ENCODE results near the gene CYP2D6.
"Not testable (repeated sequence)": the region's sequence is repeated elsewhere in the genome, so short reads cannot be mapped to it uniquely, and the experiment has no call there.

CYP2D6 gene

DNA sequence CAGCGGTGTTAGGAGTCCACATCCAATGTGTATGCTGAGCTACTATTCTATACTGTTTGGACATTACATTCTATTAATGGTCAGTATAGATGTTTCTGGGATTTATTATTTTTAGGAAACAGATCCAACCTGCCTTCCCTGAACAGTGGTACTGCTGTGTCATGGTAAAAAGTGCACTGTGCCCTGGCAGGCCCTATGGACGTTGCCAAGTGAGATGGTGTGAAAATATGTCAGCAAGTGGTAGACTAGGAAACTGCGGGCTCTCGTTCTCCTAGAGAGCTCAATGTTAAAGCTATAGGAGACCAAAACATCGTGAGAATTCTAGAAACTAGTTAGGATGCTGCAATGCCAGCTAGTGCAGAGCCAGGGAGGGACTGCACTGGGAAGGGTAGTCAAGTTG, 26.0 kb upstream of the CYP2D6 start:
- DNase-seq: no peak

DNA sequence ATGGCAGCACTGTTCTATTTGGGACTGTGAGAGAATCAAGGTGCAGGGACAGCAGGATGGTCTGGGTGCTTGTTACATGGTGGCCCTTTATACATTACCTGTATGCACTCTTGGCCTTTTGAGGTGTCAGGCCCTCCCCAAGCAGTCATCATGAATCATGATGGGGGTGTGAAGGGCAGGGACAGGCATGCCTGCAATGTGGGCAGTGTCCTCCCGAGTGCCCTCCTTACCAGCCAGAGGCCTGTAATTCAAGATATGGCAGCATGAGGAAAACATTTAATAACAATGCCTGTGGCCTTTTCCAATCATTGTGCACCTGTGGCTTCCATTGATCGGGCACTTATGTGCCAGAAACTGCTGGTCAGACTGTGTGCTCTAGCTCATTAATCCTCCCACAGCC, 25.5 kb upstream of the CYP2D6 start:
- no peak for DNase-seq

DNA sequence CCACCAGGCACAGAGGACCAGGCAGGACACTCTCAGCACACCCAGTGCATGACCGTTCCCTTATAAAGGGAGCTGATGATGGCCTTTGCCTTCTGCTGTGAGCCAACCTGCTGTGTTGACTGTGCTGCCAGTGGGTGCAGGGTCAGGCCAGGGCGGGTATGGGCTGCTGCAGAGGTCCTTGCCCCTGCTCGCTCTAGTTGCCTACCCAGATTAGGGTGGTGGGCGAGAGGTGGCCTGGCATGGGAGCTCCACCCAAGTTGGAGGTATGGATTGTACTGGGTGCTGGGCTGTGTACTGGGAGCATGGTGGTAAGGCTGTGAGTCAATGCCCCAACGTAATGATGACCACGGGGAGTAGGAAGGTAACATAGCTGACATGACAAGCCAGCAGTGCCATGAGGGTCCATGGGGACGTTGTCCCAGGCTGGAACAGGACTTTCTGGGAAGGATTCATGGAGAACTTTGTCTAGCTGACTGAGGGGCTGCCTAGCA, 24.5 kb upstream of the CYP2D6 start:
- DNase-seq: no peak

DNA sequence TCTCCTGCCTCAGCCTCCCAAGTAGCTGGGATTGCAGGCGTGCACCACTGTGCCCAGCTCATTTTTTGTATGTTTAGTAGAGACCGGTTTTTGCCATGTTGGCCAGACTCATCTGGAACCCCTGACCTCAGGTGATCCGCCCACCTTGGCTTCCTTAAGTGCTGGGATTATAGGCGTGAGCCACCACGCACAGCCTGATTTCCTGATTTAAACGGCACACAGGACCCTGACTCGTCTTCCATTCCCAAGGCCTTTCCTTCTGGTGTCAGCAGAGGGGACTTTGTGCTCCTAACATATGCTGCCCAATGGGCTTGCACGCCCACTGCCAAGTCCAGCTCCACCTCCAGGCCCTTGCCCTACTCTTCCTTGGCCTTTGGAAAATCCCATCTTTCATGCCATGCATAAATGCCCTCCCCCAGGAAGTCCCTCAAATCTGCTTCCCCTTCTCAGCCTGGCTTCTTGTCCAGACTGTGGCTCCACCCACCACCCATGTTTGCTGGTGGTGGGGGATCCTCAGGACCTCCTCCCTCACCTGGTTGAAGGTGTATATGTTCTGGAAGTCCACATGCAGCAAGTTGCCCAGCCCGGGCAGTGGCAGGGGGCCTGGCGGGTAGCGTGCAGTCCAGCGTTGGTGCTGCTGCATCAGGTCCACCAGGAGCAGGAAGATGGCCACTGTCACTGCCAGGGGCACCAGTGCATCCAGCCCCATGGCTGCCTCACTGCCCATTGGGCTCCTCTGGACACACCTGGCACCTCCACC, 23.9 kb upstream of the CYP2D6 start:
- DNase-seq: no peak

DNA sequence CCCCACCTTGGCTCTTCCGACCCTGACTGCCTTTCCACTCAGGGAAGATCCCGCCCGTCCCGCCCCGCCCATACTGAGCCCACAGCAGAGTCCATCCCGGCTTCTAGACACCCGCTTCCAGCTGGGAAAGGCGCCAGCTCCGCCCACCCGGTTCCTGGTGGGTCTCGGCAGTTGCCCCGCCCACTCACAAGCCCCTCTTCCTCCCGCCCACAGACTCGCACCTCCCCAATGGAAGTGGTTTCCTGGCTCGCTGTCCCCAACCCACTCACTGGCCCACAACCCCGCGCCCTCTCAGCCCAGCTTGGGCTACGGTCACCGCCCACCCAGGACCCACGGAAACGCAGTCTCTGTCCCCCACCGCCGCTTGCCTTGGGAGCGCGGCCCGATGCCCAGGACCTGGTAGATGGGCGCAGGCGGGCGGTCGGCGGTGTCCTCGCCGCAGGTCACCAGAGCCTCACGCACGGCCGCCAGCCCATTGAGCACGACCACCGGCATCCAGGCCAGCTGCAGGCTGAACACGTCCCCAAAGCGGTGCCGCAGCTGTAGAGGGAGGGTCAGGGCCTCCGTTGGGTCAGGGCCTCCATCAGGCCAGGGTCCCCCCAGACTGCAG, 22.2 kb upstream of the CYP2D6 start:
- no peak for DNase-seq

DNA sequence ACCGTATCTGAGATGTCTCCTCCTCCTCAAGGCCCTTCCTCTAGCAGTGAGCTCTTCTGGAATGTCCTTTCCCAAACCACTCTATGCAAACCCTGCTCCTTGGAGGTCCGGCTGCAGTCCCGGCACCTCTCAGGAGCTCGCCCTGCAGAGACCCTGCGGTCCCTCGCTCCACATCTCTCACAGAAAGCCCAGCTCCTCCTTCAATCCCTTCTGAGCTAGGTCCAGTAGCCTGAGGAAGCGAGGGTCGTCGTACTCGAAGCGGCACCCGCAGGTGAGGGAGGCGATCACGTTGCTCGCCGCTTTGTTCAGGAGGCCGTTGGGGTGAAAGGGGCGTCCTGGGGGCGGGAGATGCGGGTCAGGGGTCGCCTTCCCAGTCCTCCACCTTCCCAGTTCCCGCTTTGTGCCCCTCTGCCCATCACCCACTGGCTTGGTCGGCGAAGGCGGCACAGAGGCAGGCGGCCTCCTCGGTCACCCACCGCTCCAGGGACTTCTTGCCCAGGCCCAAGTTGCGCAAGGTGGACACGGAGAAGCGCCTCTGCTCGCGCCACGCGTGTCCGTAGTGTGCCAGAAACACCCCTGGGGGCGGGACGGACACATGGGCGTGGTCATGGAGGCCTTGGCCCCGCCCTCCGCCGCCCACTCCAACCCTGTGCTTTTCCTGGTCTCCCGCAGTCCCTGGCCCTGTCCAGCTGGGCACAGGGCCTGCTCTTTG, 21.5 kb upstream of the CYP2D6 start:
- no peak for DNase-seq

DNA sequence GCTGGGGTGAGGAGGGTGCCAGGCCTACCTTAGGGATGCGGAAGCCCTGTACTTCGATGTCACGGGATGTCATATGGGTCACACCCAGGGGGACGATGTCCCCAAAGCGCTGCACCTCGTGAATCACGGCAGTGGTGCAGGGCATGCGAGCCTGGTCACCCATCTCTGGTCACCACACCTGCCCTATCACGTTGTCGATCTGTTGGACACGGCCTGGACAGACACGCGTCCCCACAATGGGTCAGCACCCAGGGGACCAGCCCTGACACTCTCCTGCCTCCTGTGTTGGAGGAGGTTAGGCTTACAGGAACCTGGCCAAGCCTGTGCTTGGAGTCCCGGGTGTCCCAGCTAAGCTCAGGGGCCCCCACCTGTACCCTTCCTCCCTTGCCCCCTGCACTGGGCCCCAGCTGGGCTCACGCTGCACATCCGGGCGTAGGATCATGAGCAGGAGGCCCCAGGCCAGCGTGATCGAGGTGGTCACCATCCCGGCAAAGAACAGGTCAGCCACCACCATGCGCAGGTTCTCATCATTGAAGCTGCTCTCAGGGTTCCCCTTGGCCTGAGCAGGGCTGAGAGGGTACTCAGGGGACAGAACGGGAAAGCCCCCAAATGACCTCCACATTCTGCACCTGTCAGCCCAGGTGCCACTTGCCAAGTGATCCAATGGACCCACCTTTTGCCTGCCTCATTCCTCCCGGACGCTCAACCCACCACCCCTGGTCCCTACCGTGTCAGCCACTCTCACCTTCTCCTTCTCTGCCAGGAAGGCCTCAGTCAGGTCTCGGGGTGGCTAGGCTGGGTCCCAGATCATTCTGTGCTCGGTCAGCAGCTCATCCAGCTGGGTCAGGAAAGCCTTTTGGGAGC, 20.3 kb upstream of the CYP2D6 start:
- DNase-seq: no peak

DNA sequence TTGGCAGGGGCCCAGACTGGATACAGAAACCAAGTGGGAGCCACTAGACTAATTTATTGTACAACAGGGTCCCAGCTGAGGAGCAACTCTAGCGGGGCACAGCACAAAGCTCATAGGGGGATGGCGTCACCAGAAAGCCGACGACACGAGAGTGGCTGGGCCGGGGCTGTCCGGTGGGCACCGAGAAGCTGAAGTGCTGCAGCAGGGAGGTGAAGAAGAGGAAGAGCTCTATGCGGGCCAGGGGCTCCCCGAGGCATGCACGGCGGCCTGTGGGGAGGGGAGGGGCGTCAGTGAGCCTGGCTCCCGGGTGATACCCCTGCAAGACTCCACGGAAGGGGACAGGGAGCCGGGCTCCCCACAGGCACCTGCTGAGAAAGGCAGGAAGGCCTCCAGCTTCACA, 19.2 kb upstream of the CYP2D6 start:
- not testable (repeated sequence) for DNase-seq

DNA sequence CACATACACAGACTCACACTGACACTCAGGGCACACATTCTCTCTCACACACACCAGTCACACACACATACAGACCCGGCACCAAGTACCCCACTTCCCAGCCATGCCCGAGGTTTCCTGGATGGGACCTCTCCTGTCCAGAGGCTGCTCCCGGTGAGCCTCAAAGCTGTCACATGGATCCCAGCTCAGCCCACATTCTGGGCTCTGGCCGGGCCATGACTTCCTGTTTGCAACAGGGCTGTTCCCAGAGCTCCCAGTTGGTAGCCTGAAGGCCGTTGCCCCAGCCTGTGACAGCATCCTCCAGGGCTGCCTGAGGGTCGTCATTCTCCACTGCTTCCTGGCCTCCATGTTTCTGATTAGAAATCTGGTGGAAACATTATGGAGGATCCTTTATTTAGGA, 14.6 kb upstream of the CYP2D6 start:
- DNase-seq: no peak

DNA sequence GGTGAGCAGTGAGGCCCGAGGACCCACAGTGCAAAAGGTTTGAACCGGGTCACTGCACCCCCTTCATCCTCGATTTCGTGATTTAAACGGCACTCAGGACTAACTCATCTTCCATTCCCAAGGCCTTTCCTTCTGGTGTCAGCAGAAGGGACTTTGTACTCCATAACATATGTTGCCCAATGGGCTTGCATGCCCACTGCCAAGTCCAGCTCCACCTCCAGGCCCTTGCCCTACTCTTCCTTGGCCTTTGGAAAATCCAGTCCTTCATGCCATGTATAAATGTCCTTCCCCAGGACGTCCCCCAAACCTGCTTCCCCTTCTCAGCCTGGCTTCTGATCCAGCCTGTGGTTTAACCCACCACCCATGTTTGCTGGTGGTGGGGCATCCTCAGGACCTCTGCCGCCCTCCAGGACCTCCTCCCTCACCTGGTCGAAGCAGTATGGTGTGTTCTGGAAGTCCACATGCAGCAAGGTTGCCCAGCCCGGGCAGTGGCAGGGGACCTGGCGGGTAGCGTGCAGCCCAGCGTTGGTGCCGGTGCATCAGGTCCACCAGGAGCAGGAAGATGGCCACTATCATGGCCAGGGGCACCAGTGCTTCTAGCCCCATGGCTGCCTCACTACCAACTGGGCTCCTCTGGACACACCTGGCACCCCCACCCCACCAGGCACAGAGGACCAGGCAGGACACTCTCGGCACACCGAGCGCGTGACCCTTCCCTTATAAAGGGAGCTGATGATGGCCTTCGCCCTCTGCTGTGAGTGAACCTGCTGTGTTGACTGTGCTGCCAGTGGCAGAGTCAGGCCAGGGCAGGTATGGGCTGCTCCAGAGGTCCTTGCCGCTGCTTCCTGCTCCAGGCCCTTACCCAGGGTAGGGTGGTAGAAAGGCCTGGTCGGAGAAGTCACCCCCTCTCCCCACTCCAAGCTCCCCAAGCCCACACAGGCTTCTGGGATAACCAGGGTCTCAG, 13.5 kb upstream of the CYP2D6 start:
- DNase-seq: not testable (repeated sequence)

DNA sequence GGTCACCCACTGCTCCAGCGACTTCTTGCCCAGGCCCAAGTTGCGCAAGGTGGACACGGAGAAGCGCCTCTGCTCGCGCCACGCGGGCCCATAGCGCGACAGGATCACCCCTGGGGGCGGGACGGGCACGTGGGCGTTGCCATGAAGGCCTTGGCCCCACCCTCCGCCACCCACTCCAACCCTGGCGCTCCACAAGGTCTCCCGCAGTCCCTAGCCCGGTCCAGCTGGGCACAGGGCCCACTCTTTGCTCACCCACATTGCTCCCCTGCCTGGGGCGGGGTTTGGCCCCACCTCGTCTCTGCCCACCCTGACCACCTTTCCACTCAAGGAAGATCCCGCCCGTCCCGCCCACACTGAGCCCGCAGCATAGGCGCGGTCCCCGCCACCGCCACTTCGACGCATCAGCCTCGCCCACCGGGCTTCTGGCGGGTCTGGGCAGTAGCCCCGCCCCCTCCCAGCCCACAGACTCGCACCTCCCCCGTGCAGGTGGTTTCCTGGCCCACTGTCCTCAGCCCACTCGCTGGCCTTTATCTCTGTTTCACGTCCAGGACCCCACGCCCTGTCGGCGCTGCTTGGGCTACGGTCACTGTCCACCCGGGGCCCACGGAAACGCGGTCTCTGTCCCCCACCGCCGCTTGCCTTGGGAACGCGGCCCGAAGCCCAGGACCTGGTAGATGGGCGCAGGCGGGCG, 12.3 kb upstream of the CYP2D6 start:
- DNase-seq: no peak

DNA sequence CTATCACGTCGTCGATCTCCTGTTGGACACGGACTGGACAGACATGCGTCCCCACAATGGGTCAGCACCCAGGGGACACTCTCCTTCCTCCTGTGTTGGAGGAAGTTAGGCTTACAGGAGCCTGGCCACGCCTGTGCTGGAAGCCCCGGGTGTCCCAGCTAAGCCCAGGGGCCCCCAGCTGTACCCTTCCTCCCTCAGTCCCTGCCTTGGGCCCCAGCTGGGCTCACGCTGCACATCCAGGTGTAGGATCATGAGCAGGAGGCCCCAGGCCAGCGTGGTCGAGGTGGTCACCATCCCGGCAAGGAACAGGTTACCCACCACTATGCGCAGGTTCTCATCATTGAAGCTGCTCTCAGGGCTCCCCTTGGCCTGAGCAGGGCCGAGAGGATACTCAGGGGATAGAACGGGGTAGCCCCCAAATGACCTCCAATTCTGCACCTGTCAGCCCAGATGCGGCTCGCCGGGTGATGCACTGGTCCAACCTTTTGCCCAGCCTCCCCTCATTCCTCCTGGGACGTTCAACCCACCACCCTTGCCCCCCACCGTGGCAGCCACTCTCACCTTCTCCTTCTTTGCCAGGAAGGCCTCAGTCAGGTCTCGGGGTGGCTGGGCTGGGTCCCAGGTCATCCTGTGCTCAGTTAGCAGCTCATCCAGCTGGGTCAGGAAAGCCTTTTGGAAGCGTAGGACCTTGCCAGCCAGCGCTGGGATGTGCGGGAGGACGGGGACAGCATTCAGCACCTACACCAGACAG, 10.9 kb upstream of the CYP2D6 start:
- DNase-seq: not testable (repeated sequence)

DNA sequence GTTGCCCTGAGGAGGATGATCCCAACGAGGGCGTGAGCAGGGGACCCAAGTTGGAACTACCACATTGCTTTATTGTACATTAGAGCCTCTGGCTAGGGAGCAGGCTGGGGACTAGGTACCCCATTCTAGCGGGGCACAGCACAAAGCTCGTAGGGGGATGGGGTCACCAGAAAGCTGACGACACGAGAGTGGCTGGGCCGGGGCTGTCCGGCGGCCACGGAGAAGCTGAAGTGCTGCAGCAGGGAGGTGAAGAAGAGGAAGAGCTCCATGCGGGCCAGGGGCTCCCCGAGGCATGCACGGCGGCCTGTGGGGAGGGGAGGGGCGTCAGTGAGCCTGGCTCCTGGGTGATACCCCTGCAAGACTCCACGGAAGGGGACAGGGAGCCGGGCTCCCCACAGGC, 9.5 kb upstream of the CYP2D6 start:
- DNase-seq: not testable (repeated sequence)

DNA sequence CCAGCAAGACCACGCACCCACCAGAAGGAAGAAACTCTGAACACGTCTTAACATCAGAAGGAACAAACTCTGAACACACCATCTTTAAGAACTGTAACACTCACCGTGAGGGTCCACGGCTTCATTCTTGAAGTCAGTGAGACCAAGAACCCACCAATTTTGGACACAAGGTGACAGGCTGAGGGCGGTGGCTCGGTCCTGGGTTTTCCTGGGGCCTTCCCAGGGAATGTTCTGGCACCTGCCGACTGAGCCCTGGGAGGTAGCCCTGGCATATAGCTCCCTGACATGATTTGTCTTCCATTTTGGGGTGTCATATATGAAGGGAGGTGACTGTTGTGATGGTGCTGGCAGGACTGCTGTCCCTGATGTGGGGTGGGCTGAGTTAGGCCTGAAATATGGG, 8.9 kb upstream of the CYP2D6 start:
- not testable (repeated sequence) for DNase-seq

DNA sequence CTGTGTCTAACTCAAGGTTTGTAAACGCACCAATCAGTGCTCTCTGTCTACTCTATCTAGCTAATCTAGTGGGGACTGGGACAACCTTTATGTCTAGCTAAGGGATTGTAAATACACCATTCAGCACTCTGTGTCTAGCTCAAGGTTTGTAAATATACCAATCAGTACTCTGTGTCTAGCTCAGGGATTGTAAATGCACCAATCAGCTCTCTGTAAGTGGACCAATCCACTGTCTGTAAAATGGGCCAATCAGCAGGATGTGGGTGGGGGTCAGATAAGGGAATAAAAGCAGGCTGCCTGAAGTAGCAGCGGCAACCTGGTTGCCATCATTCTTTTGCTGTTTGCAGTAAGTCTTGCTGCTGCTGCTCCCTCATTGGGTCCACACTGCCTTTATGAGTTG, 8.4 kb upstream of the CYP2D6 start:
- no peak for DNase-seq

DNA sequence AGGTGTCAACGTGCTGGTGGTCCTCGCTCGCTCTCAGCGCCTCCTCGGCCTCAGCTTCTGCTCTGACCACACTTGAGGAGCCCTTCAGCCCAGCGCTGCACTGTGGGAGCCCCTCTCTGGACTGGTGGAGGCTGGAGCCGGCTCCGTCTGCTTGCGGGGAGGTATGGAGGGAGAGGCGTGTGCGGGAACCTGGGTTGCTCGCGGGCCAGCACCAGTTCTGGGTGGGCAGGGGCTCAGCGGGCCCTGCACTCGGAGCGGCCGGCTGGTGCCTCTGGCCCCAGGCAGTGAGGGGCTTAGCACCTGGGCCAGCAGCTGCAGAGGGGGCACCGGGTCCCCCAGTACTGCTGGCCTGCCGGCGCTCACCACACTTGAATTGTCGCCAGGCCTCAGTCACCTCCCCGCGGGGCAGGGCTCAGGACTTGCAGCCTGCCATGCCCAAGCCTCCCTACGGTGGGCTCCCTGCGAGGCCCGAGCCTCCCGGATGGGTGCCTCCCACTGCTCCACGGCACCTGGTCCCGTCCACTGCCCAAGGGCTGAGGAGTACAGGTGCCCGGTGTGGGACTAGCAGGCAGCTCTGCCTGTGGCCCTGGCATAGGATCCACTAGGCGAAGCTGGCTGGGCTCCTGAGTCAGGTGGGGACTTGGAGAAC, 7.6 kb upstream of the CYP2D6 start:
- DNase-seq: no peak

DNA sequence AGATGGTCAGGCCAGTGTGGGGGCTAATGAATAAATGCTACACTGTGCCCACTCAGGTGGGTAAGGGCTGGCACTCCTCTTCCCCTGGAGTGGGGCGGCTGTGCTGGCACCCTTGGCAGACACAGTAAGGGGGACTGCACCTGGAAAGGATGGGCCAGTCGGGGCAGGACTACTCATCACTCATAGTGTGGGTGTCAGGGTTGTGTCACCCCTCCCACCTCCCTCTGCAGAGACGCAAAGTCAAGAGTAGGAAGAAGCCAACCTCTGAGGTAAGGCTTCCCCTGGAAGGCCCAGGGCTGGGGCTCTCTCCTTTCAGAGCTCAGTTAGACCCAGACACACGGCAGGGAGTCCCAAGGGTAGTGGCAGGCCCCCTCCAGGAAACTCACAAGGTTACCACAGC, 5.1 kb upstream of the CYP2D6 start:
- not testable (repeated sequence) for DNase-seq

DNA sequence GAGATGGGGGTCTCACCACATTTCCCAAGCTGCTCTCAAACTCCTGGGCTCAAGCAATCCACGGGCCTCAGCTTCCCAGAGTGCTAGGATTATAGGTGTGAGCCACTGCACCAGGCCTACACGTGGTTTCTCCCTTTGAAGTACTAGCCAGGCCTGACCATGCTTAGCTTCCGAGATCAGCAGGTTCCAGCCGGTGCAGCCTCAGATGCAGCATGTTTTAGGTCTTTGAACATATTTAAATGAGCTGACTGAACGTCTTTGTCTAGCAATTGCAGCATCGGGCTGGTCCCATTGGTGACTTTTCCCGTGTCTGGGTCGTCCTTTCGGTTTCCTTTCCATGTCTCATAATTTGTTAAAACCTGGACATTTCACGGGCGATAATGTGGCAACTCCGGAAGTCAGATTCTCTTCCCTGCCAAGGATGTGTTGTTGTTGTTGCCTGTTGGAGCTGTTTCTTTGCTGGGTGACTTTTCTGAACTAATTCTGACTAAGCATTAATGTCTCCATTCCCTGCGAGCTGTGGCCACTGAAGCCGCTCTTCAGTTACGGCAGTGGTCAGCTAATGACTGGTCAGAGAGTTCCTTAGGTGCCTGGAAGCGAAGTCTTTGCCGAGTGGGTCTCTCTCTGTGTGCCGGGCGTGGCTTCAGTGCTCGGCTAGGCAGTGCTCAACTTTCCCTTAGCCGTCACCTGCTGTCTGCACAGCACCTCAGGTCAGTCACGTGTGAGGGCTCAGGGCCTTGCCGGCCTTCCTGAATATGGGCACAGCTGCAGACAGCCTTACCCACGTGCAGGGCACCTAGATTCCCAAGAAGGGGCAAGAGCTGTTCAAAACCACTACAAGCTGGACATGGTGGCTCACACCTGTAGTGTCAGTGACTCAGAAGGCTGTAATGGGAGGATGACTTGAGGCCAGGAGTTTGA, 3.8 kb upstream of the CYP2D6 start:
- DNase-seq: no peak

DNA sequence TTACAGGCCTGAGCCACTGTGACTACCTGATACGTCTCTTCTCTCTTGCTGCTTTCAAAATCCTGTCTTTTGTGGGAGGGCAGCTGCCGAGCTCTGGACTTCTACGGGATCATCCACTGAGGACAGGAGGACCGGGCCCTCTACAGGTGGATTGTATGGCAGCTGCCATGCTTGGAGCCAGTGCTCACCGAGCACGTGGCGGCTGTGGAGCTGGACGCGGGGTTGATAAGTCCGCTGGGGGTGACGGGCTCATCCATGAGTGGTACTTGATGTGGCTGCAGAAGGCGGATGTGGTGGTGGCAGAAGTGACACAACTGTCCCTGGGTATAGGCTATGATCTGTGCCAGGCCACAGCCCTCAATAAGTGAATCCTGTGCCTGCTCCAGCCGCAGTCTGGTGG, 1.8 kb upstream of the CYP2D6 start:
- no peak for DNase-seq

Data from hippocampal formation (tissue), 2 donors.